Measurements from ENCODE around the gene SNRPN.
A peak's percentile ranks its signal among the peaks of the same experiment; 100 is the strongest.
"Not testable (repeated sequence)": the region's sequence is repeated elsewhere in the genome, so short reads cannot be mapped to it uniquely, and the experiment has no call there.

Gene SNRPN

DNA sequence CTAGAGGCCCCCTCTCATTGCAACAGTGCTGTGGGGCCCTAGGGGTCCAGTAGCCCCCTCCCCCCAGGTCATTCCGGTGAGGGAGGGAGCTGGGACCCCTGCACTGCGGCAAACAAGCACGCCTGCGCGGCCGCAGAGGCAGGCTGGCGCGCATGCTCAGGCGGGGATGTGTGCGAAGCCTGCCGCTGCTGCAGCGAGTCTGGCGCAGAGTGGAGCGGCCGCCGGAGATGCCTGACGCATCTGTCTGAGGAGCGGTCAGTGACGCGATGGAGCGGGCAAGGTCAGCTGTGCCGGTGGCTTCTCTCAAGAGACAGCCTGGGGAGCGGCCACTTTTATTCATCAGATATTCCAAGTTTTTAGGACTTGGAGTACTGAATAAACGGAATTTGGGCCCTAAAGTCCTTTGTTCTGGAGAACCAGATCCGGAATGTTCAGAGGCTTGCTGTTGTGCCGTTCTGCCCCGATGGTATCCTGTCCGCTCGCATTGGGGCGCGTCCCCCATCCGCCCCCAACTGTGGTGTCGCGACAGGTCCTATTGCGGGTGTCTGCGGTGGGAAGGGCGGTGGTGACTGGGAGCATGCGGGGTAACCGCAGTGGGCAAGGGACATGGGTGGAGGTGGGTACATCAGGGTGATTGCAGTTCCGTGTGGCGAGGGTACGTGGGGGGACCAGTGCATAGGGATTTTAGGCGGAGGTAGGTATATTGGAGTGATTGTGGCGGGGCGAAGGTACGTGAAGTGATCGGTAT lies at the start of gene SNRPN, which contains the start of gene SNURF:
Gene SNRPN, plus strand, starts transcription at position 205 of the 748 bp plus-strand sequence. CDS start 19,467 bp downstream, outside the sequence.
Gene SNURF, plus strand, starts transcription at position 205 of the 748 bp plus-strand sequence. Its CDS starts 62 bp downstream, at position 267.
- peak within 1 kb of the TSS; percentile 77 for H3K4me3 ChIP-seq (ENCODE audit: low read depth, low read length)

DNA sequence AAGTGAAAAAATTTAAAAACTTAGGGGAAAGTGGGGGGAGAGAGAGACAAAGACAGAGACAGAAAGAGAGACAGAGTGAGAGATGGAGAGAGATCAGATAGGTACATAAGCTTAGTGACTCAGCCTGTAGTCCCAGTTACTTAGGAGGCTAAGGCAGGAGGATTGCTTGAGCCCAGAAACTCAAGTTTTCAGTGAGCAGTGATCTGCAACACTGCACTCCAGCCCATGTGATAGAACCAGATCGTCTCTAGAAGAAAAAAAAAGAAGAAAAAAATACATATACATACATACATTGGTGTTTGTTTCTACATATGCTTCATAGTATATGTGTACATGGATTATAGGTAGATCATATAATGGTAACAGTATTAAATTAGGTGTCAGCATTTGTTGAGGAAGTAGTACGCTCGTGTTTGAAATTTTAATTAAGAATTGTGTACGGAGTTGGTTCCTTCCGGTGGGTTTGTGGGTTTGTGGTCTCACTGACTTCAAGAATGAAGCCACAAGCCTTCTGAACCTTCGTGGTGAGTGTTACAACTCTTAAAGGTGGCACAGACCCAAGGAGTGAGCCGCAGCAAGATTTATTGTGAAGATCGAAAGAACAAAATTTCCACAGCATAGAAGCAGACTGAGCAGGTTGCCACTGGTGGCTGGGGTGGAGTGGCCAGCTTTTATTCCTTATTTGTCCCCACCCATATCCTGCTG lies 38.3 kb upstream of the SNRPN start:
- H3K4me3 ChIP-seq (ENCODE audit: low read depth, low read length): no peak overlapping the region

DNA sequence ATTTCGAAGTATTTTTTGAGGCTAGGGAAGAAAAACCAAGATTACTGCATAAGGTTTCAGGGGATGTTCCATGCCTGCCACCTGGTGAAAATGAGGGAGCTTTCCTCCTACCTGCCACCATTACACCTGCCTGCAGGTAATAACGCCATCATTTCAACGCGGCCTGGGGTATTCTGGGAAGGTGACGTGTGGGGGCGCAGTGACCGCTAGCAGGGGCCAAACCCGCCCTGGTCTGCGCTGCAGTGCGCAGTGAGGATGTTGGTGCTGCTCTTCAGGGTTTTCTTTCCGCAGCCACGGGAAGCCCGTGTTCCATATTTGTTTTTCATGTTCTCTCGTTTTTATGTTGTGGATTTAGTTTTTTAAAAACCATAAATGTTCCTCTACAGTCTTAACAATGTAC lies 37.4 kb upstream of the SNRPN start:
- H3K4me3 ChIP-seq (ENCODE audit: low read depth, low read length): no peak overlapping the region

DNA sequence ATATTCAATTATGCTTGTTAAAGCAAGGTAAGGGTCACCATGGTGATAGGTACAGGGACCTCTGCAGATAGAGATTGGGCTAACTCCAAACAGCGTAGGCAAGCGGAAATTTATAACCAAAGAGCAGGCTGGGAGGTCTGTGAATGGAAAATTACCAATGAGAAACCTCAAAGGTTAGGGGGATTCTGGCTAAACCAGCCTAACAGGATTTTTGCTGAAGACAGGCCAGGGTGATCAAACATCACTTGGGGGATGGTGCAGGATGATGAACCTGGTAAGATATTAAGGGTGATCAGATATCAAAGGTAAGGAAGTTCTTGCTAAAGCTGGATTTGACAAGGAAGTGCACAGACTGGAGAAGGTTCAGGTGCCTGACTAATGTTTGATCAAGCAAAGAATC lies 35.3 kb upstream of the SNRPN start:
- no peak overlapping the region for H3K4me3 ChIP-seq (ENCODE audit: low read depth, low read length)

DNA sequence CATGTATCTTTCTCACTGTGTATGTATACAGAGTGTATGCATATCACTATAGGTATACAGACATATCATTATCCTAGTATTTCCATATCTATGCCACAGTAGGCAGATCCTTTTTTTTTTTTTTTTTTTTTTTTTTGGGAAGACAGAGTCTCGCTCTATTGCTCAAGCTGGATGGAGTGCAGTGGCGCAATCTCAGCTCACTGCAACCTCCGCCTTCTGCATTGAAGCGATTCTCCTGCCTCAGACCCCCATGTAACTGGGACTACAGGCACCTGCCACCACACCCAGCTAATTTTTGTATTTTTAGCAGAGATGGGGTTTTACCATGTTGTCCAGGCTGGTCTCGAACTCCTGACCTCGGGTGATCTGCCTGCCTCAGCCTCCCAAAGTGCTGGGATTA lies 32.0 kb upstream of the SNRPN start:
- not testable (repeated sequence) for H3K4me3 ChIP-seq (ENCODE audit: low read depth, low read length)

DNA sequence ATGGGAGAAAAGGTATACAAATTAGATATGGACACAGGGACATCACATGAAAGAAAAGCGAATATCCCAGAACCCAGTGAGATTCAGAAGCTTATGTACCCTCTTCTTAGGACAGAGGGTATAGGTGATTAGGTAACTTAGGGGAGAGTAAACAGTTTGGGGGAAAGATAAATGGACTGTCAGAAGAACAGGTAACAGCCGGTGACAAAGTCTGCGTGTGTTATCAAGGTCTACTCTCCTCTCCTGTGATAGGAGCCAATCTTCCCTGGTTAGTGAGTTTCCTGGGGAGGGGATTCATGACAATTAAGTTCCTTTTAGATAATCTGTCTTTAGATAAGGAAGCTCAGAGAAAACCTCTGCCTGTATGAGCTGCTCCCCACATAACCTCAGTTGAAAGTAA lies 30.6 kb upstream of the SNRPN start:
- H3K4me3 ChIP-seq (ENCODE audit: low read depth, low read length): no peak overlapping the region

DNA sequence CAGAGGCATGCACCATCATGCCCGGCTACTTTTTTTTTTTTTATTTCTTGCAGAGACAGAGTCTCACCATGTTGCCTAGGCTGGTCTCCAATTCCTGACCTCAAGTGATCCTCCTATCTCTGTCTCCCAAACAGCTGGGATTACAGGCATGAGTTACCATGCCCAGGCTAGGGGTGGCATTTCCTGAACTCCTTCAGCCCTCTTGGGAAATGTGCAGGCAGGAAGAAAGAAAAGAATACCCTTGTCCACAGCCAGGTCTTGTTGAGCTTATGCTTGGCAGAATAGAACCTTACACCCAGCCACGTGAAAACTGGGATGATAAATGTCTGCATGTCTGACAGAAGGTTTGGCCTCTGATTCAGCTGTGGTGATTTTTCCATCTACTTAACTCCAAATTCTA lies 30.2 kb upstream of the SNRPN start:
- no peak overlapping the region for H3K4me3 ChIP-seq (ENCODE audit: low read depth, low read length)

DNA sequence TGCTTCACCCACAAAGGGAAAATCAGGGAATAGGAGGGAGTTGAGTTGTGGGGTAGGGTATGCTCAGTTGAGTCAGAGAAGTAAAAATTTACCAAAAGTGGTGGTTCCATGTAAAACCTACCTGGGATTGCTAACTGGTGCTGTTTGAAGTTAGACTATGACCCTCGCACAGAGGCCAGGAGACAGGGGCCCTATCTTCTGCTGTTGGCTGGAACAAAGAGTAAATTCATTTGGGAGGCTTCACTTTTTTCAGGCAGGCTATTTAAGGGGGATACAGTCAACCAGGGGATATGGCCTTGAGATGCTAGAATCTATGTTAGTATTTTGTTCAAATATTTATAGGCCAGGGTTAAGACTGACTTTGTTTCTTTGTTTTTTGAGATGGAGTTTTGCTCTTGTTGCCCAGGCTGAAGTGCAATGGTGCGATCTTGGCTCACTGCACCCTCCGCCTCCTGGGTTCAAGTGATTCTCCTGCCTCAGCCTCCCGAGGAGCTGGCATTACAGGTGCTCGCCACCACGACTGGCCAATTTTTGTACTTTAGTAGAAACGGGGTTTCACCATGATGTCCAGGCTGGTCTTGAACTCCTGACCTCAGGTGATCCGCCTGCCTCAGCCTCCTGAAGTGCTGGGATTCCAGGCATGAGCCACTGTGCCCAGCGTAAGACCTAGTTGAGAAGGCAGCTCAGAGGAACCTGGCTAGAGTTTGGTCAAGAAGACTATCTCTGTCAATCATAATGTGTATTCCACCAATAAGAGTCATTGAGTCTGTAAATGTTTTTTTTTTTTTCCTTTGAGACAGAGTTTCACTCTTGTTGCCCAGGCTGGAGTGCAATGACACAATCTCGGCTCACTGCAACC lies 22.7 kb upstream of the SNRPN start:
- H3K4me3 ChIP-seq (ENCODE audit: low read depth, low read length): not testable (repeated sequence)

DNA sequence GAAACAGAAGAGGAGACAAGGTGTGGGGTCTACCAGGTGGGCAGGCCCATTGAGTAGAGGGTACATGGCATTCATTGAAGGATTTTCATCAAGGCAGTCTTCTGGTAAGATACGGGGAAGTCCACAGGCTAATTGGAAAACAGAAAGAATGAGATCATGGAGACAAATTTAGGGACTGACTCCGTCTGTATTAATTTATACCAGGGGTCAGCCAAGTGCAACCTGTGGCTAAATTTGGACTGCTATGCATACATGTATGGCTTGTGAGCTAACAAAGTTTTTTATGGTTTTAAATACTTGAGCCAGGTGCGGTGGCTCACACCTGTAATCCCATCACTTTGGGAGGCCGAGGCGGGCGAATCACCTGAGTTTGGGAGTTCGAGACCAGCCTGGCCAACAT lies 21.1 kb upstream of the SNRPN start:
- no peak overlapping the region for H3K4me3 ChIP-seq (ENCODE audit: low read depth, low read length)

DNA sequence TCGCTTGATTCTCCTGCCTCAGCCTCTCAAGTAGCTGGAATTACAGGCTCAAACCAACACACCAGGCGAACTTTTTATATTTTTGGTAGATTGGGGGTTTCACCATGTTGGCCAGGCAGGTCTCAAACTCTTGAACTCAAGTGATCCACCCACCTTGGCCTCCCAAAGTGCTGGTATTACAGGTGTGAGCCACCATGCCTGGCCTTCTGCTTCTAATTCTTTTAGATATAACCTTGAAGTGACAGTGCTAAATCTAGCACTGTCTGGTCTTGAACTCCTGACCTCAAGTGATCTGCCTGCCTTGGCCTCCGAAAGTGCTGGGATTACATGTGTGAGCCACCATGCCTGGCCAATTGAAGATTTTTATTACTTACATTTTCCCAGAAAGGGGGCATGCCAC lies 16.6 kb upstream of the SNRPN start:
- H3K4me3 ChIP-seq (ENCODE audit: low read depth, low read length): not testable (repeated sequence)

DNA sequence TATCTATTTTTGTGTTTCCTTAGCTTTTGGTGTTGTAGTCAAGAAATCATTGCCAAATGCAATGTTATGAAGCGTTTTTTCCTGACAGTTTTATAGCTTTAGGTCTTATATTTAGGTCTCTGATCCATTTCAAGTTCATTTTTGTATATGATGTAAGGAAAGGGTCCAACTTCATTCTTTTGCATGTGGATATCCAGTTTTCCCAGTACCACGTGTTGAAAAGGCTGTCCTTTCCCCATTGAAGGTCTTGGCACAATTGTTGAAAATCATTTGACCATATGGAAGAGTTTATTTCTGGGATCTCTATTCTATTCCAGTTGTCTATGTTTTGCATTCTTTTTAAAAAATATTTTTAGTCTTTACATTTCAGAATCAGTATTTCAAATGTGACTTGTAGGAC lies 14.6 kb upstream of the SNRPN start:
- no peak overlapping the region for H3K4me3 ChIP-seq (ENCODE audit: low read depth, low read length)

DNA sequence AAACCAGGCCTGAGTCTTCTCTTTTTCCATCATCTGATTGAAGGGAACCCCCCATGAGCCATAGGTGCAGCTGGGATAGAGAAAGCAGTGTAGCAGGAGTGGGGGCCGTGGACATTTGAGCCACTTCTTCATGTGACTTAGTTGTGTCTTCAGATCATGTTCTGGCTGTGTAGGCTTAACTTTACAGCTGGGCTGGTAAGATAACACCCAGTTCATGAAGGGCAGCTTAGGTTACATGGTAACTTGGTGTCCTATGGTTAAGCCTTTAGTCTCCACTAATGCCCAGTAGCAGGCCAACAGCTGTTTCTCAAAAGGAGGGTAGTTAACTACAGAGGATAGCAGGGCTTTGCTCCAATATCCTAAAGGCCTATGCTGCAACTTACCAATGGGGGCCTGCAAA lies 11.4 kb upstream of the SNRPN start:
- H3K4me3 ChIP-seq (ENCODE audit: low read depth, low read length): no peak overlapping the region

DNA sequence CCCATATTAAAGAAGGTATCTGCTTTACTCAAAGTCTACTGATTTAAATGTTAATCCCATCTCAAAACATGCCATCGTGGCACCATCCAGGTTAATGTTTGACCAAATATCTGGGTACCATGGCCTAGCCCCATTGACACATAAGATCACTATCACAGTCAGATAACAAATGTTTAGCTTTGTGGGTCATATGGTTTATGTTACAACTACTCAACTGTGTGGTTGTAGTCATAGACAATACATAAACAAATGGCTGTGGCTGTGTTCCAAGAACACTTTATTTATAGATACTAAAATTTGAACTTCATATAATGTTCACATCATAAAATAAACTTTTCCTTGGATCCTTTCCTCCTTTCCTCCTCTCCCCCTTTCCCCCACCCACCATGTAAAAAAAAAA lies 9.8 kb upstream of the SNRPN start:
- no peak overlapping the region for H3K4me3 ChIP-seq (ENCODE audit: low read depth, low read length)

DNA sequence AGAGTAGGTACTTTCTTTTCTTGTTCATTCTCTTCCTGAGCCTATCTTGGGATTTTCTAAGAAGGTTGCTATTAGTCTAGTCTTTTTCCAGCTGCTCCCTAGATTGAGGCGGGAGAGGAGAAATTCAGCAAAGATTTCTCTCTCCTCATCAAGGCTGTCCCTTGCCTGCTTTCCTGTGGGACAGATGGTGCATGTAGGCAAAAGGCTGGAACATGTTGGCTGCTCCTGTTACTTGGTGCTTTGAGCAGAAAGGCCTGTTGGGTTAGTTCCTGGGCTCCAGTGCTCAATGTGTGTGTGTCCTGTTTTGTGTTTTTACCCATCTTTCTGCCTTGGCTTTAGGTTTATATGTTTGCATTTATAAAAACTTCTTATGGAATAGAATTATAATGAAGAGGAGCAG lies 9.1 kb upstream of the SNRPN start:
- no peak overlapping the region for H3K4me3 ChIP-seq (ENCODE audit: low read depth, low read length)

DNA sequence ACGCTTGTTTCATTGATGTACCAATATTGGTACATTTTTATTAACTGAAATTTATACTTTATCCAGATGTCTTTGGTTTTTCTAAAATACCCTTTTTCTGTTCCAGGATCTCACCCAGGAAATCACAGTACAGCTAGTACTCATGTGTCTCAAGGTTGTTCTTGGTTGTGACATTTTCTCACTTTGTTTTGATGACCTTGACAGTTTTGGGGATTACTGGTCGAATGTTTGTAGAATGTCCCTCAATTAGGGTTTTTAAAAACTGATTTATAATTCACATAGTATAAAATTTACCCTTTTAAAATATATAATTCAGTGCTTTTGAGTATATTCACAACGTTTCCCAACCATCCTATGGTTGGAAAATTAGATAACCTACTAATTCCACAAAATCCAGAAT lies 6.3 kb upstream of the SNRPN start:
- no peak overlapping the region for H3K4me3 ChIP-seq (ENCODE audit: low read depth, low read length)

DNA sequence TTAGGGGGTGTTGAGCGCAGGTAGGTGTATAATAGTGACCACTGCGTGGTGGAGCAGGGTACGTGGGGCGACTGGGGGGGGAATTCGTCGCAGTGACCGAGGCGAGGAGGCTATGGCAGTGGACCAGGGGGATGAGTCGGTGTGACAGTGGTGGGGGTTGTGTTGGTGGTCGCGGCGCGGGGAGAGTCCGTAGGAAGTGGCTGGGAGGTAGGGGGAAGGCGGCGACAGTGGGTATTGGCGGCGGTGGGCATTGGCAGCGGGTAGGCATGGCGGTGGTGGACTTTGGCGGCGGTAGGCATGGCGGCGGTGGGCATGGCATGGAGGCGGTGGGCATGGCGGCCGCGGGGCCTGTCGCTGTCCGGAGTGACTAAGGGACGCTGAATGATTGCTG lies 739 bp downstream of the SNRPN start:
- H3K4me3 ChIP-seq (ENCODE audit: low read depth, low read length): peak overlapping the region; percentile 77

DNA sequence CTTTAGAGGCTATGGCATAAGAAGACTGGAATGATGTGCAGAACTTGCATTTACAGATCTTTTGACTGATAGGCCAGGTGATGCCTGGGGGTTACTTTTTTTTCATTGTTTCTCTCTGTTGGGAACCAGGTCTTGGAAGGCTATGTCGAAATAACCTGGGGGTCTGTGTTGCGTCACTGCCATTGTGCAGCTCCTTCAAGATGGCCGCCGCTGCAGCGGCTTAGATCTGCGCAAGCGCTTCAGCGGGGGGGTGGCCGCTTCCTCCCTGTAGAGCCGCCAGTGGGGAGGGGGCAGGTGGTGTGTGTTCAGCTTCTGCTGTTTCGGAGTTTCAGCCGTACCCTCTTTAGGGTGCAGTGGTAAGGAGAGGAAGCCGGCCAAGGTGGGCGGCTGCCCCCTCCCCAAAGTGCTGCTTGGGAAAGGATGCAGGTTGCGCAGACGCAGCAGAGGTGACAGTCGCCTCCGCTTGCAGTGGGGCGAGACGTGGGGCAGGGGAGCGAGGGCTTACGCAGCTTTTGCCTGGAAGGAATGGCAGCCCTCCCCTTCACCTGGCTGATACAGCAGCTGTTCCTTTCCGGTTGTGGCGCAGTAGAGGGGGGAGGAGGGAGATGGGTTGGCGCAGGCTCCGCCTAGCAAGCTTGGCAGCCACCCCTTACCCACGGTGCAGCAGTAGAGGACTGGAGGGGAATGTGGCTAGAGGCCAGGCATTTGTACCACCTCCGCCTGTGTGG lies 1.5 kb downstream of the SNRPN start:
- peak overlapping the region; percentile 77 for H3K4me3 ChIP-seq (ENCODE audit: low read depth, low read length)

DNA sequence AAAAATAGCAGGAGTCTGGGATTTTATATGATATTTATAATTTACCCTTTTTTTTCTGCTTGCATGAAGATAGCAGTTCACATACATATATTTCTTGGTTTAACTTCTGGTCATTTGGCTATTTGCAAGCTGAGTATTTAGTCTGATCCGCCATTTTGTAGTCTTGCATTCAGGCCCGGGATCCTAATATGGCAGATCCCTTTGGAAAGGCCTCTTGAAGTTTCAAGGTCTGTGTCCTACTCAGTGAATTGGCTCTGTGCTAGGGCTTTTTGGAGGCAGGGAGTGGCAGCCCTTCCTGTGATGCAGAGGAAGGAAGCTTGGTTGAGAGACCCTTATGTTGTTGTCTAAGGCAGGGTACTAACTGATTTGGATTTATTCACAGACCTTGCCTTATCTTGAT lies 2.9 kb downstream of the SNRPN start:
- peak overlapping the region; percentile 77 for H3K4me3 ChIP-seq (ENCODE audit: low read depth, low read length)

DNA sequence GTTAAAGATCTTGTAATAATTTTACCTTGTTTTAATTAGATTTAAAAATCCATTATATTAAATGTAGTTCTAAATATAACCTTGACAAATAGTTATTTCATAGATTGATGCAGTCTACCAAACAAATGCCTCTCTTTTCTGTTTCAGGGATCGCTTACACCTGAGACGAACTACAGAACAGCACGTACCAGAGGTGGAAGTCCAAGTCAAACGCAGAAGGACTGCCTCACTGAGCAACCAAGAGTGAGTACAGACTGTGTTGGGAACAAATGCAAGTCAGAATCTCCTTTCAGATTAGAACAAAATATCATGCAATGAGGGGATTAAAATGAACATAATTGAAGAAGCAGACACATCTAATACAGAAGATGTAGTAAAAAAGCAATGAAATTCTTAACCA lies 7.2 kb downstream of the SNRPN start:
- H3K4me3 ChIP-seq (ENCODE audit: low read depth, low read length): no peak overlapping the region

DNA sequence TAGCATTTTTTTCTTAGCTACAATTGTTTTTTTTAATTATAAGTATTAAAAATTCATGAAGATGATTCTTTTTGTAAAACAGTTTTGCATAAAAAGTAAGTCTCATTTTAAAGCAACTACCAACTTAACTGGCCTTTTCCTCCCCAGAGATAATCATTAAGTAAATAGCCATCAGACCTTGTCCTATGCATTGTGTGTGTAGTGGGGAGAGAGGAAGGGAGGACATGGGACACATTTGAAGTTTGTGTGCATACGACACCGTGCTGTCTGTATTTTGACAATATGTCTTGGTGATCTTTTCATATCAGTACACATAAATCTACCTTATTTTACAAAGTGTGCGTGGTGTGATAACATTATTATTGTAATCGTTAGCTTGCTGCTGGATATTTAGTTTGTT lies 8.1 kb downstream of the SNRPN start:
- no peak overlapping the region for H3K4me3 ChIP-seq (ENCODE audit: low read depth, low read length)
